SK-N-SH (cell line): ENCODE data around the gene MED15. TPM values are rescaled to one million over a fixed set of nuclear protein-coding genes. Genes with fewer than 3 reads are reported as not detected.
A peak's percentile ranks its signal among the peaks of the same experiment; 100 is the strongest.

Experiments used
- CTCF ChIA-PET: fragments of 300-600, 350-600 bp; formaldehyde crosslinking; extraction: SDS; loops from one replicate; lab custom pipeline; 2021; lab: Yijun Ruan, JAX
- POLR2A ChIA-PET: fragments of 350-600 bp; sonication (Branson Sonifier 250); formaldehyde crosslinking; extraction: SDS; loops from one replicate; lab custom pipeline; 2020; ENCODE audit warnings: antibody characterized with exemption, inconsistent platforms; lab: Yijun Ruan, JAX
- DNase-seq: peaks from one replicate; pipeline ENCODE4 v3.0.0; 2012
- H2AFZ ChIP-seq: fragments of 200-600 bp; sonication (generic); 2 replicates; pipeline ENCODE4 v1.8.1; 2016; ENCODE audit warnings: antibody characterized with exemption, mild to moderate bottlenecking, low read depth
- H3F3A ChIP-seq: fragments of 200-600 bp; sonication (generic); replicated peaks from 2 replicates; pipeline ENCODE3; 2016; ENCODE audit warnings: antibody characterized with exemption, mild to moderate bottlenecking; ENCODE audit not compliant: insufficient read depth
- H3K27ac ChIP-seq, 2 experiments: fragments of 200-500 bp in 1 of 2; fragments of 200-600 bp in 1 of 2; sonication (Bioruptor generic) in 1 of 2; sonication (generic), shearing (Covaris generic) in 1 of 2; 2 replicates each; pipeline versions ENCODE4 v1.5.1 to v1.6.1; 2014 to 2016; ENCODE audit warnings: low read depth in 2 of 2, inconsistent platforms in 1 of 2, low read length in 1 of 2, mild to moderate bottlenecking in 1 of 2, mixed read lengths in 1 of 2
- H3K27me3 ChIP-seq: fragments of 200-600 bp; sonication (generic), shearing (Covaris generic); 2 replicates; pipeline ENCODE4 v1.6.1; 2016; ENCODE audit warnings: mixed run types; ENCODE audit not compliant: insufficient read depth
- H3K36me3 ChIP-seq, 2 experiments: fragments of 200-500 bp in 1 of 2; fragments of 200-600 bp in 1 of 2; sonication (Bioruptor generic) in 1 of 2; sonication (generic) in 1 of 2; replicated peaks in 1 of 2; 2 replicates each; pipeline versions ENCODE3 to v1.5.1; 2014 to 2016; ENCODE audit warnings: low read length in 1 of 2, mild to moderate bottlenecking in 1 of 2; ENCODE audit not compliant: insufficient read depth in 2 of 2, control insufficient read depth in 1 of 2
- H3K4me1 ChIP-seq, 2 experiments: fragments of 200-500 bp in 1 of 2; fragments of 200-600 bp in 1 of 2; sonication (Bioruptor generic) in 1 of 2; sonication (generic), shearing (Covaris generic) in 1 of 2; 2 replicates each; pipeline versions ENCODE4 v1.5.1 to v1.6.1; 2014 to 2016; ENCODE audit warnings: low read depth in 1 of 2, low read length in 1 of 2, mixed run types in 1 of 2; ENCODE audit not compliant: insufficient read depth in 2 of 2, control insufficient read depth in 1 of 2
- H3K4me2 ChIP-seq: fragments of 200-600 bp; sonication (generic), shearing (Covaris generic); 2 replicates; pipeline ENCODE4 v1.6.1; 2017; ENCODE audit warnings: mixed run types
- H3K4me3 ChIP-seq, 2 experiments: fragments of 200-500 bp in 1 of 2; fragments of 200-600 bp in 1 of 2; sonication (Bioruptor generic) in 1 of 2; sonication (generic), shearing (Covaris generic) in 1 of 2; 2 replicates each; pipeline versions ENCODE4 v1.5.1 to v1.8.1; 2014 to 2016; ENCODE audit warnings: low read depth in 2 of 2, inconsistent platforms in 1 of 2, low read length in 1 of 2, mild to moderate bottlenecking in 1 of 2, mixed read lengths in 1 of 2, moderate library complexity in 1 of 2
- H3K79me2 ChIP-seq: fragments of 200-600 bp; sonication (generic); 2 replicates; pipeline ENCODE4 v1.8.1; 2017; ENCODE audit warnings: mild to moderate bottlenecking; ENCODE audit not compliant: insufficient read depth
- H3K9ac ChIP-seq: fragments of 200-600 bp; sonication (generic); 2 replicates; pipeline ENCODE4 v1.6.1; 2017; ENCODE audit warnings: mixed run types
- H3K9me2 ChIP-seq: fragments of 200-600 bp; sonication (generic); 2 replicates; pipeline ENCODE4 v1.6.1; 2017; ENCODE audit warnings: mixed run types
- H3K9me3 ChIP-seq: fragments of 200-600 bp; sonication (generic); 2 replicates; pipeline ENCODE4 v1.6.1; 2017; ENCODE audit warnings: mixed run types, mild to moderate bottlenecking, moderate library complexity
- H4K20me1 ChIP-seq: fragments of 200-600 bp; sonication (generic); 2 replicates; pipeline ENCODE4 v1.6.1; 2017; ENCODE audit warnings: mild to moderate bottlenecking, mixed run types; ENCODE audit not compliant: insufficient read depth
- ELF1 ChIP-seq: IDR thresholded peaks from 2 replicates; pipeline ENCODE4 v1.4.0; 2012
- FOSL2 ChIP-seq: IDR thresholded peaks from 2 replicates; pipeline ENCODE4 v1.4.0; 2012; ENCODE audit warnings: low read depth, mild to moderate bottlenecking, moderate library complexity, borderline replicate concordance
- FOXJ3 ChIP-seq: sonication (generic); formaldehyde crosslinking; IDR thresholded peaks from 2 replicates; pipeline ENCODE4 v1.5.1; 2020; ENCODE audit warnings: mild to moderate bottlenecking, missing genetic modification reagents
- FOXM1 ChIP-seq: IDR thresholded peaks from 2 replicates; pipeline ENCODE4 v1.4.0; 2012; ENCODE audit warnings: low read depth, mild to moderate bottlenecking
- GABPA ChIP-seq: IDR thresholded peaks from 2 replicates; pipeline ENCODE4 v1.4.0; 2012; ENCODE audit warnings: low read depth, mild to moderate bottlenecking
- GATA2 ChIP-seq: sonication (generic); formaldehyde crosslinking; IDR thresholded peaks from 2 replicates; pipeline ENCODE4 v1.5.0; 2020; ENCODE audit warnings: mild to moderate bottlenecking, missing genetic modification reagents
- MEF2A ChIP-seq: IDR thresholded peaks from 2 replicates; pipeline ENCODE4 v1.4.0; 2012; ENCODE audit warnings: low read depth, borderline replicate concordance
- NFIC ChIP-seq: IDR thresholded peaks from 2 replicates; pipeline ENCODE4 v1.4.0; 2012; ENCODE audit warnings: borderline replicate concordance
- NRF1 ChIP-seq: IDR thresholded peaks from 2 replicates; pipeline ENCODE4 v1.6.1; 2012; ENCODE audit warnings: low read depth, mild to moderate bottlenecking, low read length
- RXRA ChIP-seq: IDR thresholded peaks from 2 replicates; pipeline ENCODE4 v1.4.0; 2012; ENCODE audit warnings: low read depth, mild to moderate bottlenecking, borderline replicate concordance
- SIN3A ChIP-seq: IDR thresholded peaks from 2 replicates; pipeline ENCODE4 v1.6.1; 2012; ENCODE audit warnings: low read depth, mild to moderate bottlenecking, low read length, moderate library complexity, borderline replicate concordance
- SMC3 ChIP-seq: IDR thresholded peaks from 2 replicates; pipeline ENCODE4 v1.6.1; 2012; ENCODE audit warnings: low read depth, low read length, improper control_type of control experiment
- YY1 ChIP-seq: IDR thresholded peaks from 2 replicates; pipeline ENCODE4 v1.4.0; 2012; ENCODE audit warnings: low read depth, mild to moderate bottlenecking
- WGBS: methylation state at CpG from one replicate; pipeline ENCODE4 v1.1.6; 2017; ENCODE audit warnings: low lambda C conversion rate; 5-methylcytosine and 5-hydroxymethylcytosine counted together
- polyA plus RNA-seq, 3 experiments: library from polyadenylated mRNA; depleted of rRNA; stranded (reverse); fragments of >200 nt; gene quantifications; 2 replicates each; pipeline ENCODE4 v1.2.3, GENCODE V29; 2012
- TF ChIP-seq, protein P1 (sequence below): fragments of 150-350 bp; IDR thresholded peaks from 2 replicates; pipeline ENCODE4 v1.6.1; 2017; ENCODE audit warnings: antibody characterized with exemption, low read length, low read depth, borderline replicate concordance

The MED15 gene
- polyA plus RNA-seq, 1 of the 3 experiments (the other 2 are of a cell fraction), result 45.1 TPM

GRCh38 chr22:20578192-20578591 lies 70.8 kb downstream of the MED15 start:
- Histone ChIP-seq H3K4me1 (peaks cover 0 to 31% of the 10 kb centered on the region in 2 experiments; a peak in 1 of 4 replicates), H3K4me2 (no peak overlapping the region), H3K79me2 (peaks cover 58% of the 10 kb centered on the region), H3K4me3 (no peak overlapping the region), H4K20me1 (peaks cover 46% of the 10 kb centered on the region), H2AFZ (no peak overlapping the region), H3K9ac (no peak overlapping the region), H3K9me3 (no peaks in the 10 kb centered on the region), H3K36me3 (peaks cover 30 to 86% of the 10 kb centered on the region in 2 experiments), H3K27ac (peak overlapping the region in 1 of 2 experiments; percentile 43; a peak in 1 of 4 replicates), H3K27me3 (no peaks in the 10 kb centered on the region), H3F3A (no peaks in the 10 kb centered on the region), H3K9me2 (no peaks in the 10 kb centered on the region)
- ChIA-PET CTCF (interaction anchor here (1.0 to 16.6 kb wide), 2 partner anchors 12 to 121 kb away, joined by 3 to 180 read pairs; no protein-coding TSS in a partner anchor), POLR2A (no interaction called here)
- DNase-seq, result no peak
- 100% methylated on average over 2 of the region's 7 CpGs for WGBS
- TF ChIP-seq NRF1 (no peak), SIN3A (no peak), GATA2 (CRISPR knock-in tag) (no peak), RXRA (no peak), ELF1 (no peak), FOSL2 (no peak), GABPA (no peak), YY1 (no peak), MEF2A (no peak), FOXJ3 (CRISPR knock-in tag) (no peak), NFIC (no peak), SMC3 (no peak)
- TF ChIP-seq, protein P1, sequence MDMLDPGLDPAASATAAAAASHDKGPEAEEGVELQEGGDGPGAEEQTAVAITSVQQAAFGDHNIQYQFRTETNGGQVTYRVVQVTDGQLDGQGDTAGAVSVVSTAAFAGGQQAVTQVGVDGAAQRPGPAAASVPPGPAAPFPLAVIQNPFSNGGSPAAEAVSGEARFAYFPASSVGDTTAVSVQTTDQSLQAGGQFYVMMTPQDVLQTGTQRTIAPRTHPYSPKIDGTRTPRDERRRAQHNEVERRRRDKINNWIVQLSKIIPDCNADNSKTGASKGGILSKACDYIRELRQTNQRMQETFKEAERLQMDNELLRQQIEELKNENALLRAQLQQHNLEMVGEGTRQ, result no peak

GRCh38 chr22:20578707-20579106 lies 71.3 kb downstream of the MED15 start:
- no peak overlapping the region for H3K4me3 ChIP-seq
- peaks cover 0 to 37% of the 10 kb centered on the region in 2 experiments; a peak in 1 of 4 replicates for H3K4me1 ChIP-seq
- peaks cover 53% of the 10 kb centered on the region for H3K79me2 ChIP-seq
- H3K27ac ChIP-seq, result no peak overlapping the region; a peak in 1 of 4 replicates
- DNase-seq, result no peak
- no peak overlapping the region for H3K4me2 ChIP-seq
- no peaks in the 10 kb centered on the region for H3K9me2 ChIP-seq
- TF ChIP-seq FOXM1 (no peak), NRF1 (no peak)
- TF ChIP-seq, all 33 proteins: peak for 0
- WGBS, result 90% methylated on average over 5 of the region's 5 CpGs
- Histone ChIP-seq H3K27me3 (no peaks in the 10 kb centered on the region), H3K9me3 (no peaks in the 10 kb centered on the region), H3K9ac (no peak overlapping the region), H3K36me3 (peaks cover 31 to 85% of the 10 kb centered on the region in 2 experiments), H3F3A (peaks cover 3% of the 10 kb centered on the region), H2AFZ (no peak overlapping the region), H4K20me1 (peaks cover 46% of the 10 kb centered on the region)
- CTCF ChIA-PET, result interaction anchor here (1.0 to 16.6 kb wide), 2 partner anchors 12 to 122 kb away, joined by 3 to 180 read pairs; no protein-coding TSS in a partner anchor
- POLR2A ChIA-PET, result no interaction called here
